Measurements from ENCODE around the gene DENND1A. TPM values are rescaled to one million over a fixed set of nuclear protein-coding genes. Genes with fewer than 3 reads are reported as not detected.

DENND1A gene
- total RNA-seq, 1 donor from 2014 or later = 19.9 TPM

GRCh38 chr9:123617286-123617685 lies 312.6 kb downstream of the DENND1A start:
- H3K4me1 Mint-ChIP-seq (ENCODE audit: unreplicated experiment) = peaks cover 6% of the 10 kb centered on the region
- no peak for DNase-seq (ENCODE audit: extremely low spot score, unreplicated experiment)
- H3K9me3 Mint-ChIP-seq = no peaks in the 10 kb centered on the region
- no peaks in the 10 kb centered on the region for H3K27me3 Mint-ChIP-seq
- TF ChIP-seq, protein P1, sequence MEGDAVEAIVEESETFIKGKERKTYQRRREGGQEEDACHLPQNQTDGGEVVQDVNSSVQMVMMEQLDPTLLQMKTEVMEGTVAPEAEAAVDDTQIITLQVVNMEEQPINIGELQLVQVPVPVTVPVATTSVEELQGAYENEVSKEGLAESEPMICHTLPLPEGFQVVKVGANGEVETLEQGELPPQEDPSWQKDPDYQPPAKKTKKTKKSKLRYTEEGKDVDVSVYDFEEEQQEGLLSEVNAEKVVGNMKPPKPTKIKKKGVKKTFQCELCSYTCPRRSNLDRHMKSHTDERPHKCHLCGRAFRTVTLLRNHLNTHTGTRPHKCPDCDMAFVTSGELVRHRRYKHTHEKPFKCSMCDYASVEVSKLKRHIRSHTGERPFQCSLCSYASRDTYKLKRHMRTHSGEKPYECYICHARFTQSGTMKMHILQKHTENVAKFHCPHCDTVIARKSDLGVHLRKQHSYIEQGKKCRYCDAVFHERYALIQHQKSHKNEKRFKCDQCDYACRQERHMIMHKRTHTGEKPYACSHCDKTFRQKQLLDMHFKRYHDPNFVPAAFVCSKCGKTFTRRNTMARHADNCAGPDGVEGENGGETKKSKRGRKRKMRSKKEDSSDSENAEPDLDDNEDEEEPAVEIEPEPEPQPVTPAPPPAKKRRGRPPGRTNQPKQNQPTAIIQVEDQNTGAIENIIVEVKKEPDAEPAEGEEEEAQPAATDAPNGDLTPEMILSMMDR (conservative IDR thresholded peaks at IDR 0.05) = no peak
- no peak overlapping the region for H3K4me3 Mint-ChIP-seq
- H3K27ac Mint-ChIP-seq = no peak overlapping the region
- no peaks in the 10 kb centered on the region for H3K36me3 Mint-ChIP-seq

- Mint-ChIP-seq H3K9me3 (no peaks in the 10 kb centered on the region), H3K27ac (no peak overlapping the region), H3K4me1 (ENCODE audit: unreplicated experiment) (peaks cover 6% of the 10 kb centered on the region), H3K36me3 (no peaks in the 10 kb centered on the region), H3K4me3 (no peak overlapping the region), H3K27me3 (no peaks in the 10 kb centered on the region)
- no peak for DNase-seq (ENCODE audit: extremely low spot score, unreplicated experiment)
- TF ChIP-seq, protein P1 (conservative IDR thresholded peaks at IDR 0.05) = no peak
Measured at GRCh38 chr9:123616707-123617106, 313.2 kb downstream of the DENND1A start.

- peaks cover 18% of the 10 kb centered on the region for H3K4me1 Mint-ChIP-seq (ENCODE audit: unreplicated experiment)
- H3K27me3 Mint-ChIP-seq = no peaks in the 10 kb centered on the region
- H3K27ac Mint-ChIP-seq = no peak overlapping the region
- no peak for DNase-seq (ENCODE audit: extremely low spot score, unreplicated experiment)
- TF ChIP-seq, protein P1 (conservative IDR thresholded peaks at IDR 0.05) = no peak
- no peaks in the 10 kb centered on the region for H3K36me3 Mint-ChIP-seq
- no peaks in the 10 kb centered on the region for H3K9me3 Mint-ChIP-seq
- H3K4me3 Mint-ChIP-seq = no peak overlapping the region
Measured at GRCh38 chr9:123615381-123615780, 314.5 kb downstream of the DENND1A start.

DNA sequence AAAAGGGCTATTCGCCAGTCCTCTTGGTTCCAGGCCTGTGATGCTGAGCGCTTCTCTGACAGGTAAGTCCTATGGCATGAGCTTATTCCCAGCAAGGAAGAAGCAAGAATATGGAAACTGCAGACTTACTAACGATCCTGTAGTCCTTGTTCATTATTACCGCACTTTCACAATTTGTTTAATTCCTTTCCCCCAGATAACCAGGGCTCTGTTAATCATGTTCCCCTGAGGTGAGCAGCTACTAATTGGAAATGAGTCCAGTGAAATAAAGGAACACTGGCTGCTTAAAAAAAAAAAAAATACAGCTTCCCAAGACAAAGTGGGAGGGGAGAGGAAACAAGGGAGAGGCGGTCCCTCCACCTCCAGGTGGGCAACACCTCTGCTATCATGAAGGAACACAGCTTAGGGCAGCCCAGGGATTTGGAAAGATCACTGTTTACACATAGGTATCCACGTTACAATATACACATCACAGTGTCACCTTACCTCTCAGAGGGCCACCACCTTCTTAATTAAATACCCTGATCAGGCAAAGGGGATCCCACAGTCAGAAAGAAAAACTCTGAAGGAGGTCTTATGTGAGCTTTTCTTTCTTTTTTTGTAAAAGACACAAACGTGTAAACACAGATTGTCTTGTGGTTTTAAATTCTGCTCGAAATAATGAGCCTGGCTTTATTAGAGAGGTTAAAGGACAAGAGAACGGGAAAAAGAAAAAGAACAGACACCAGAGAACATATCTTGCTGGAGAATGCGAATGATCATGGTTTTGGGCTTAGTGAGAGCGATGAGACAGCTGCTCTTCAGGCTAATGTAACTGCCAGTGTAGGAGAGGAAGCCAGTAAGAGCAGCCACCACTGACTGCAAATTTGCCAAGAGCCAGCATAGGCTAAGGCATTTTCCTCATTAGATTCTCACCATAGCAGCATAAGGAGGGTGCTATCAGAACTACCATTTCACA lies 315.3 kb downstream of the DENND1A start:
- peaks cover 19% of the 10 kb centered on the region for H3K4me1 Mint-ChIP-seq (ENCODE audit: unreplicated experiment)
- H3K9me3 Mint-ChIP-seq = no peaks in the 10 kb centered on the region
- no peak overlapping the region for H3K4me3 Mint-ChIP-seq
- no peak overlapping the region for H3K27ac Mint-ChIP-seq
- no peak for DNase-seq (ENCODE audit: extremely low spot score, unreplicated experiment)
- H3K36me3 Mint-ChIP-seq = no peaks in the 10 kb centered on the region
- TF ChIP-seq, protein P1 (conservative IDR thresholded peaks at IDR 0.05) = no peak
- no peaks in the 10 kb centered on the region for H3K27me3 Mint-ChIP-seq

GRCh38 chr9:123611226-123611625 lies 318.7 kb downstream of the DENND1A start:
- H3K36me3 Mint-ChIP-seq = peaks cover 7% of the 10 kb centered on the region
- H3K4me3 Mint-ChIP-seq = no peak overlapping the region
- H3K9me3 Mint-ChIP-seq = no peaks in the 10 kb centered on the region
- H3K27ac Mint-ChIP-seq = no peak overlapping the region
- no peaks in the 10 kb centered on the region for H3K27me3 Mint-ChIP-seq
- TF ChIP-seq, protein P1 (conservative IDR thresholded peaks at IDR 0.05) = no peak
- peaks cover 13% of the 10 kb centered on the region for H3K4me1 Mint-ChIP-seq (ENCODE audit: unreplicated experiment)
- DNase-seq (ENCODE audit: extremely low spot score, unreplicated experiment) = no peak
